MM.1S (cell line): ENCODE data around the gene PPP1R1A.

Experiments
- EZH2 ChIP-seq: fragments of 300-600 bp; sonication (generic); optimal IDR thresholded peaks from 2 replicates; pipeline ENCODE3; 2017; ENCODE audit warnings: low read depth, mild to moderate bottlenecking, antibody characterized with exemption, low read length, mixed read lengths
- EZH2phosphoT487 ChIP-seq: fragments of 300-600 bp; sonication (generic); IDR thresholded peaks from 2 replicates; pipeline ENCODE4 v1.6.1; 2018; ENCODE audit warnings: antibody characterized with exemption, low read length
- TF ChIP-seq, protein P1 (sequence below): fragments of 300-600 bp; sonication (generic); IDR thresholded peaks from 2 replicates; pipeline ENCODE4 v1.5.1; 2016; ENCODE audit warnings: antibody characterized with exemption, low read length, mixed read lengths

DNA sequence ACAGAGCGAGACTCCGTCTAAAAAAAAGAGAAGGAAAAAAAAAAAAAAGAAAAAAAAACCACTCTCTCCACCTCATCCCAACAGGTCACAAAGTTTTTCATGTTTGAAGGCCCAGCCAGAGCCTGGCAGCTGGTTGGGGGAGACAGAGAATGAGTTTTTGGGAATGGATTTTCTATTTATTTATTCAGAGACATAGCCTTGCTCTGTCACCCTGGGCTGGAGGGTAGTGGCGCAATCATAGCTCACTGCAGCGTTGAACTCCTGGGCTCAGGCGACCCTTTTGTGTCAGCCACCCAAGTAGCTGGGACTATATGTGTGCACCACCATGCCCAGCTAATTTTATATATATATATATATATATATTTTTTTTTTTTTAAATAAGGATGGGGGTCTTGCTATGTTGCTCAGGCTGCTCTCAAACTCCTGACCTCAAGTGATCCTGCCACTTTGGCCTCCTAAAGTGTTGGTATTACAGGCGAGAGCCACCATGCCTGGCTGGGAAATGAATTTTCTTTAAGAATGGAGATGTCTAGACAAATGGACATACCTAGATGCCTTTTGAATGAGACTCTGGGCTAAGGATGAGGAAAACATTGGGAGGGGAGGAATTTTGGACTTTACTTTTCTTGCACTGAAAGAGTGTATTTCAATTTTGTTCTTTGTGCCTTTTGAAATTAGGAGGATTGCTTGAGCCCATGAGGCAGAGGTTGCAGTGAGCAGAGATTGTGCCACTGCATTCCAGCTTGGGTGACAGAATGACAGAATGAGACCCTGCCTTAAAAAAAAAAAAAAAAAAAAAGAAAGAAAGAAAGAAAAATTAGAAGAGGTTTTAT lies 16.9 kb upstream of the PPP1R1A start:
- TF ChIP-seq, protein P1, sequence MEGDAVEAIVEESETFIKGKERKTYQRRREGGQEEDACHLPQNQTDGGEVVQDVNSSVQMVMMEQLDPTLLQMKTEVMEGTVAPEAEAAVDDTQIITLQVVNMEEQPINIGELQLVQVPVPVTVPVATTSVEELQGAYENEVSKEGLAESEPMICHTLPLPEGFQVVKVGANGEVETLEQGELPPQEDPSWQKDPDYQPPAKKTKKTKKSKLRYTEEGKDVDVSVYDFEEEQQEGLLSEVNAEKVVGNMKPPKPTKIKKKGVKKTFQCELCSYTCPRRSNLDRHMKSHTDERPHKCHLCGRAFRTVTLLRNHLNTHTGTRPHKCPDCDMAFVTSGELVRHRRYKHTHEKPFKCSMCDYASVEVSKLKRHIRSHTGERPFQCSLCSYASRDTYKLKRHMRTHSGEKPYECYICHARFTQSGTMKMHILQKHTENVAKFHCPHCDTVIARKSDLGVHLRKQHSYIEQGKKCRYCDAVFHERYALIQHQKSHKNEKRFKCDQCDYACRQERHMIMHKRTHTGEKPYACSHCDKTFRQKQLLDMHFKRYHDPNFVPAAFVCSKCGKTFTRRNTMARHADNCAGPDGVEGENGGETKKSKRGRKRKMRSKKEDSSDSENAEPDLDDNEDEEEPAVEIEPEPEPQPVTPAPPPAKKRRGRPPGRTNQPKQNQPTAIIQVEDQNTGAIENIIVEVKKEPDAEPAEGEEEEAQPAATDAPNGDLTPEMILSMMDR, result no peak
- TF ChIP-seq EZH2phosphoT487, result no peak
- no peak for TF ChIP-seq EZH2
